ENCODE results near the gene DLX4.

DNA sequence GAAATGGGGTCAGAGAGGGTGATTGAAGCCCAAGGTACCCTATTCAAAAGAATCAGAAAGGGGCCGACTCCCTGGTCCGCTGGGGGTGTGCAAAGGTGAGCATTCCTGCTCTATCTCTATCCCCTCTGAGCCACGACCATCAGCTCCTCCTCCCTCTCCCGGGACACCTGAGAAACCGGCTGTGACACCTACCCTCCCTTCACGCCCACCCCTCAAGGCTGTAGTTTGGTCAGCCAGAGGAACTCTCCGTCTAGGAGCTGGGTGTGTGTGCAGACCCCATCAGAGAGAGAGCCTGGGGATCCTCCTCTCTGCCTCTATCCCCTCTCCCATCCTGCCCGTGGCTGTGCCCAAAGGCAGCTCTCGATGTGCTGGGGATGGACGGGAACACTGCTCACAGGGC, 27.6 kb upstream of the DLX4 start:
- TF ChIP-seq, protein P1, sequence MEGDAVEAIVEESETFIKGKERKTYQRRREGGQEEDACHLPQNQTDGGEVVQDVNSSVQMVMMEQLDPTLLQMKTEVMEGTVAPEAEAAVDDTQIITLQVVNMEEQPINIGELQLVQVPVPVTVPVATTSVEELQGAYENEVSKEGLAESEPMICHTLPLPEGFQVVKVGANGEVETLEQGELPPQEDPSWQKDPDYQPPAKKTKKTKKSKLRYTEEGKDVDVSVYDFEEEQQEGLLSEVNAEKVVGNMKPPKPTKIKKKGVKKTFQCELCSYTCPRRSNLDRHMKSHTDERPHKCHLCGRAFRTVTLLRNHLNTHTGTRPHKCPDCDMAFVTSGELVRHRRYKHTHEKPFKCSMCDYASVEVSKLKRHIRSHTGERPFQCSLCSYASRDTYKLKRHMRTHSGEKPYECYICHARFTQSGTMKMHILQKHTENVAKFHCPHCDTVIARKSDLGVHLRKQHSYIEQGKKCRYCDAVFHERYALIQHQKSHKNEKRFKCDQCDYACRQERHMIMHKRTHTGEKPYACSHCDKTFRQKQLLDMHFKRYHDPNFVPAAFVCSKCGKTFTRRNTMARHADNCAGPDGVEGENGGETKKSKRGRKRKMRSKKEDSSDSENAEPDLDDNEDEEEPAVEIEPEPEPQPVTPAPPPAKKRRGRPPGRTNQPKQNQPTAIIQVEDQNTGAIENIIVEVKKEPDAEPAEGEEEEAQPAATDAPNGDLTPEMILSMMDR (IDR thresholded peaks at IDR 0.05), result no peak
- TF ChIP-seq ZFX (IDR thresholded peaks at IDR 0.05; ENCODE audit: borderline replicate concordance), result no peak
